Endothelial cell of umbilical vein (primary cell): ENCODE data around the gene AAMDC. TPM values are rescaled to one million over a fixed set of nuclear protein-coding genes. Genes with fewer than 3 reads are reported as not detected.

Experiments used
- BruUV-seq: library from RNA; stranded (reverse); fragments of 400-500 nt; replicated peaks from 2 replicates; lab custom pipeline; 2021; lab: Mats Ljungman, UMichigan
- CTCF ChIA-PET: fragments of 300-600, 350-600 bp; sonication (Branson Sonifier 250); formaldehyde crosslinking; loops from one replicate; lab custom pipeline; 2021; ENCODE audit warnings: antibody characterized with exemption, inconsistent platforms; lab: Charles Lee
- POLR2A ChIA-PET: fragments of 300-600, 350-600 bp; sonication (Branson Sonifier 250); formaldehyde crosslinking; loops from one replicate; lab custom pipeline; 2021; ENCODE audit warnings: antibody characterized with exemption, inconsistent platforms; lab: Charles Lee
- DNase-seq: peaks from one replicate; pipeline ENCODE4 v3.0.0-alpha.2; 2011; ENCODE audit warnings: low read depth, low spot score
- FAIRE-seq: peaks from 2 replicates; lab custom pipeline; 2011; peaks lifted over from hg19 to GRCh38; lab: Jason Lieb, UNC
- H2AFZ ChIP-seq: 2 replicates; pipeline ENCODE4 v1.6.0; 2012; ENCODE audit warnings: low read depth, low read length, control low read depth, inconsistent platforms
- H3K27ac ChIP-seq: 2 replicates; pipeline ENCODE4 v1.5.1; 2011; ENCODE audit warnings: low read depth, mild to moderate bottlenecking, control low read depth, low read length, moderate library complexity; ENCODE audit not compliant: insufficient read depth
- H3K27me3 ChIP-seq, 2 experiments: 2 replicates each; pipeline versions ENCODE4 v1.6.0 to v1.6.1; 2011; ENCODE audit warnings: low read length in 2 of 2, mixed read lengths in 1 of 2; ENCODE audit not compliant: control insufficient read depth in 2 of 2, insufficient read depth in 2 of 2
- H3K36me3 ChIP-seq, 2 experiments: 2 replicates in 1 of 2; 3 replicates in 1 of 2; pipeline ENCODE4 v1.5.1; 2011; ENCODE audit warnings: low read length in 2 of 2, mild to moderate bottlenecking in 1 of 2, moderate library complexity in 1 of 2; ENCODE audit not compliant: control insufficient read depth in 2 of 2, insufficient read depth in 2 of 2; ENCODE audit errors: extremely low read depth in 1 of 2
- H3K4me1 ChIP-seq: 3 replicates; pipeline ENCODE4 v1.5.1; 2011; ENCODE audit warnings: mild to moderate bottlenecking, low read length; ENCODE audit not compliant: control insufficient read depth, insufficient read depth; ENCODE audit errors: extremely low read depth
- H3K4me2 ChIP-seq: 2 replicates; pipeline ENCODE4 v1.6.1; 2011; ENCODE audit warnings: low read length, control low read depth, mixed read lengths; ENCODE audit not compliant: insufficient read depth
- H3K4me3 ChIP-seq, 3 experiments: fragments of 200-600 bp in 1 of 3; sonication (generic), shearing (Covaris generic) in 1 of 3; replicated peaks in 1 of 3; 2 replicates each; pipeline ENCODE4 v1.5.1; 2011 to 2016; ENCODE audit warnings: control low read depth in 3 of 3, low read length in 3 of 3, mild to moderate bottlenecking in 2 of 3, inconsistent platforms in 1 of 3, low read depth in 1 of 3, moderate library complexity in 1 of 3; ENCODE audit not compliant: insufficient read depth in 1 of 3
- H3K79me2 ChIP-seq: 2 replicates; pipeline ENCODE4 v1.6.0; 2012; ENCODE audit warnings: low read length, inconsistent platforms; ENCODE audit not compliant: control insufficient read depth, insufficient read depth
- H3K9ac ChIP-seq: replicated peaks from 2 replicates; pipeline ENCODE3; 2011; ENCODE audit warnings: low read length, control low read depth; ENCODE audit not compliant: insufficient read depth; ENCODE audit errors: extremely low read depth
- H3K9me1 ChIP-seq: replicated peaks from 3 replicates; pipeline ENCODE4 v1.6.0; 2011; ENCODE audit warnings: mild to moderate bottlenecking, low read length; ENCODE audit not compliant: control insufficient read depth, insufficient read depth; ENCODE audit errors: extremely low read depth
- H3K9me3 ChIP-seq: replicated peaks from 2 replicates; pipeline ENCODE4 v1.5.1; 2012; ENCODE audit warnings: low read length, inconsistent platforms; ENCODE audit not compliant: control insufficient read depth, insufficient read depth
- H4K20me1 ChIP-seq: replicated peaks from 2 replicates; pipeline ENCODE3; 2011; ENCODE audit warnings: mild to moderate bottlenecking, low read length; ENCODE audit not compliant: control insufficient read depth, insufficient read depth; ENCODE audit errors: extremely low read depth
- CTCF ChIP-seq, 2 donors: IDR thresholded peaks; 1 replicate in 1 of 2; 2 replicates in 1 of 2; pipeline ENCODE4 v1.5.1; 2011; ENCODE audit warnings: low read length in 2 of 2, mild to moderate bottlenecking in 2 of 2, moderate library complexity in 2 of 2, control low read depth in 1 of 2, inconsistent platforms in 1 of 2, low read depth in 1 of 2; ENCODE audit not compliant: insufficient read depth in 1 of 2; ENCODE audit errors: extremely low read depth in 1 of 2
- EZH2 ChIP-seq: IDR thresholded peaks from 2 replicates; pipeline ENCODE4 v1.6.1; 2012; ENCODE audit warnings: borderline replicate concordance, low read depth, mild to moderate bottlenecking, moderate library complexity, low read length, inconsistent platforms; ENCODE audit not compliant: severe bottlenecking
- FOS ChIP-seq: IDR thresholded peaks from 2 replicates; pipeline ENCODE4 v1.6.1; 2011; ENCODE audit warnings: mild to moderate bottlenecking, low read length, moderate library complexity, borderline replicate concordance; ENCODE audit not compliant: insufficient read depth
- GATA2 ChIP-seq: IDR thresholded peaks from 2 replicates; pipeline ENCODE4 v1.7.0; 2011; ENCODE audit warnings: low read depth, mild to moderate bottlenecking, moderate library complexity, mixed read lengths, low read length; ENCODE audit not compliant: insufficient read length, insufficient read depth
- JUN ChIP-seq: IDR thresholded peaks from 2 replicates; pipeline ENCODE4 v1.6.1; 2011; ENCODE audit warnings: borderline replicate concordance, low read depth; ENCODE audit not compliant: insufficient read length, insufficient read depth
- MYC ChIP-seq: IDR thresholded peaks from one replicate; pipeline ENCODE4 v1.6.1; 2011; ENCODE audit warnings: mild to moderate bottlenecking, low read depth, low read length
- POLR2A ChIP-seq: IDR thresholded peaks from 2 replicates; pipeline ENCODE4 v1.6.1; 2012; ENCODE audit warnings: low read depth, mild to moderate bottlenecking, control low read depth, low read length
- POLR2AphosphoS5 ChIP-seq: IDR thresholded peaks from 2 replicates; pipeline ENCODE4 v1.6.1; 2012; ENCODE audit warnings: low read depth, mild to moderate bottlenecking, control low read depth, low read length, moderate library complexity; ENCODE audit not compliant: insufficient read depth
- dilution Hi-C: fragments of 300-500 bp; cut with MboI; formaldehyde crosslinking; loops from one replicate; pipeline ENCODE4 v1.15.0; 2019; ENCODE audit warnings: low sequenced_read_pairs; ENCODE audit not compliant: extremely low pct_ligation_motif_present
- intact Hi-C: fragments of 100-400 bp; cut with micrococcal nuclease; formaldehyde crosslinking; loops from one replicate; pipeline ENCODE4 v1.10.0; 2022
- polyA plus RNA-seq, 4 experiments: library from polyadenylated mRNA; depleted of rRNA in 3 of 4; stranded (reverse) in 3 of 4; unstranded in 1 of 4; fragments of >200 nt; gene quantifications; 2 replicates each; pipeline versions ENCODE4 v1.2.1 to v1.2.3, GENCODE V29; 2011 to 2012; ENCODE audit warnings: missing spikeins in 1 of 4
- total RNA-seq: library from RNA; stranded (reverse); gene quantifications from 2 replicates; pipeline ENCODE4 v1.2.3, GENCODE V29; 2021
- TF ChIP-seq, protein P1 (sequence below): IDR thresholded peaks from 2 replicates; pipeline ENCODE4 v1.6.1; 2011; ENCODE audit not compliant: insufficient read depth, insufficient read length

The AAMDC gene
- total and polyA plus RNA-seq, 2 donors (not counting 3 experiments of a cell fraction or from before 2014, with no cell fraction given): 48.1 to 51.0 TPM

DNA sequence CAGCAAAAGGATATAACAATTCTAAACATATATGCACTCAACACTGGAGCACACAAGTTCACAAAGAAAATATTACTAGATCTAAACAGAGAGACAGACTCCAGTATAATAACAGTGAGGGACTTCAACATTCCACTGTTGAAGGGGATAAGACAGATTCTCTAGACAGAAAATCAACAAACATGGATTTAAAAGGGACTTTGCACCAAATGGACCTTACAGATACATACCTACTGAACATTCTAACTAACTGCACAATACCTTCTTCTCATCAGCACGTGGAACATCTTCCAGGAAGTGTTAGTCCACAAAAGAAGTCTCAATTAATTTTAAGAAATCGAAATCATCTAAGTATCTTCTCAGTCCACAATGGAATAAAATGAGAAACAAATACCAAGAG is 27.0 kb upstream of the AAMDC start:
- no peak overlapping the region for H3K9ac ChIP-seq
- no peak overlapping the region for H3K4me2 ChIP-seq
- no peaks in the 10 kb centered on the region for H3K4me1 ChIP-seq
- intact Hi-C loops (no loop called here), dilution Hi-C loops (no loop called here)
- H3K9me3 ChIP-seq: no peaks in the 10 kb centered on the region
- H2AFZ ChIP-seq: no peak overlapping the region
- peaks cover 14% of the 10 kb centered on the region for H4K20me1 ChIP-seq
- DNase-seq (no peak), FAIRE-seq (no peak)
- ChIA-PET CTCF (no interaction called here), POLR2A (no interaction called here)
- H3K27ac ChIP-seq: no peak overlapping the region
- no TSS peak for BruUV-seq
- peaks cover 92% of the 10 kb centered on the region for H3K79me2 ChIP-seq
- H3K9me1 ChIP-seq: no peaks in the 10 kb centered on the region
- no peak for TF ChIP-seq FOS
- no peak overlapping the region for H3K4me3 ChIP-seq
- no peaks in the 10 kb centered on the region for H3K27me3 ChIP-seq
- H3K36me3 ChIP-seq: no peaks in the 10 kb centered on the region

GRCh38 chr11:77799338-77799737 is 21.6 kb upstream of the AAMDC start:
- POLR2A ChIA-PET: no interaction called here

More at GRCh38 chr11:77799338-77799737, 21.6 kb upstream of the AAMDC start:
- peaks cover 87% of the 10 kb centered on the region for H3K79me2 ChIP-seq
- no peaks in the 10 kb centered on the region for H3K9me1 ChIP-seq
- no peaks in the 10 kb centered on the region for H3K9me3 ChIP-seq
- H3K9ac ChIP-seq: no peak overlapping the region
- H3K36me3 ChIP-seq: no peaks in the 10 kb centered on the region
- BruUV-seq: no TSS peak
- no peak overlapping the region for H2AFZ ChIP-seq
- intact Hi-C loops (no loop called here), dilution Hi-C loops (no loop called here)
- H3K4me3 ChIP-seq: no peak overlapping the region
- no peaks in the 10 kb centered on the region for H3K4me1 ChIP-seq
- peaks cover 6% of the 10 kb centered on the region for H4K20me1 ChIP-seq
- TF ChIP-seq GATA2 (no peak), EZH2 (no peak), FOS (no peak), POLR2AphosphoS5 (no peak), JUN (no peak), MYC (no peak), POLR2A (no peak), CTCF (IDR thresholded peaks at IDR 0.05; ENCODE audit: extremely low read depth in 1 of 2, insufficient read depth in 1 of 2, low read depth in 1 of 2, low read length in 2 of 2) (no peak)
- TF ChIP-seq, protein P1, sequence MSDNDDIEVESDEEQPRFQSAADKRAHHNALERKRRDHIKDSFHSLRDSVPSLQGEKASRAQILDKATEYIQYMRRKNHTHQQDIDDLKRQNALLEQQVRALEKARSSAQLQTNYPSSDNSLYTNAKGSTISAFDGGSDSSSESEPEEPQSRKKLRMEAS: no peak
- FAIRE-seq (no peak), DNase-seq (no peak)
- no peaks in the 10 kb centered on the region for H3K27me3 ChIP-seq
- CTCF ChIA-PET: no interaction called here
- H3K27ac ChIP-seq: no peak overlapping the region
- no peak overlapping the region for H3K4me2 ChIP-seq
